ENCODE data around the gene NUP50.

Gene NUP50

GRCh38 chr22:45163451-45164269, at the start of gene NUP50:
Gene NUP50 (plus strand): TSS chr22:45163925. CDS start chr22:45168178, 4,253 bp downstream.
- DNase-seq = peak; percentile 99

GRCh38 chr22:45120440-45120839, 43.3 kb upstream of the NUP50 start:
- no peak for DNase-seq

- DNase-seq = no peak
Observed at GRCh38 chr22:45120931-45121330, 42.8 kb upstream of the NUP50 start.

- no peak for DNase-seq
Observed at GRCh38 chr22:45124176-45124847, 39.4 kb upstream of the NUP50 start.

GRCh38 chr22:45125188-45125587, 38.5 kb upstream of the NUP50 start:
- DNase-seq = no peak

- no peak for DNase-seq
Observed at GRCh38 chr22:45127866-45128265, 35.9 kb upstream of the NUP50 start.

- DNase-seq = peak; percentile 5
Observed at GRCh38 chr22:45129703-45130524, 33.8 kb upstream of the NUP50 start.

- no peak for DNase-seq
Observed at GRCh38 chr22:45130891-45131290, 32.8 kb upstream of the NUP50 start.

- peak; percentile 66 for DNase-seq
Observed at GRCh38 chr22:45131749-45132148, 32.0 kb upstream of the NUP50 start.

GRCh38 chr22:45134313-45134712, 29.4 kb upstream of the NUP50 start:
- no peak for DNase-seq

DNA sequence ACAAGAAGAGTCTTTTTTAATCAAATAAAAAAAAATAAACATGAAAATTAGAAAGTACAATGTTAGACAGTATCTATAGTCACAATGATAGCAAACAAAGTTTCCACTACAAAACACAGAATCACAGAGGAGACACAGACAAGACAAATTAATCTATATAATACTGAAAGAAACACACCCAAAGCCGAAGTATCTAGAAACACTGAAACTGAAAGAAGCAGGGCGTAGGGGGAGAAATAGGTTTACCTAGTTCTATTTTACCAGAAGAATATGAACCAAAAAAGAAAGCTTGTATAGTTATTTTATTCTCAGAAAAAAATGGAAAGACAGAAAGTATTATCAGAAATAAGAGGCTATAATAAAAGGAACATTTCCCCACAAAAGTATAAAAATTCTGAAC, 27.1 kb upstream of the NUP50 start:
- no peak for DNase-seq

DNA sequence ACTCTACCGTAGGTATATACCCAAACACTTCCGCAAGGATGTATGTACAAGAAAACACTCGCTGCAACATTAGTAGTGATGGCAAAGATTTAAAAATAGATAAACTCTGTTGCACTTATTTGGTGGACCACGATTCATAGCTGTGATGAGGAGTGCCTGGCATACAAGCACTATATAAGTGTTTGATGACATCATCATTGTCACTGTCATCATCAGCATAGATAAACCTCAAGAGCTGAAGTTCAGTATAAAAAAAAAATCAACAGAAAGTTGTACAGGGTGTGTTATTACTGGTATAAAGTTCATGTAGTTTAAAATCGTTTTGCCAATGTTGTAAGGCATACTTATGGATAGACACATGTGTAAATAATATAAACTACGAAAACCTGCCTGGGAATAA, 24.0 kb upstream of the NUP50 start:
- DNase-seq = no peak

DNA sequence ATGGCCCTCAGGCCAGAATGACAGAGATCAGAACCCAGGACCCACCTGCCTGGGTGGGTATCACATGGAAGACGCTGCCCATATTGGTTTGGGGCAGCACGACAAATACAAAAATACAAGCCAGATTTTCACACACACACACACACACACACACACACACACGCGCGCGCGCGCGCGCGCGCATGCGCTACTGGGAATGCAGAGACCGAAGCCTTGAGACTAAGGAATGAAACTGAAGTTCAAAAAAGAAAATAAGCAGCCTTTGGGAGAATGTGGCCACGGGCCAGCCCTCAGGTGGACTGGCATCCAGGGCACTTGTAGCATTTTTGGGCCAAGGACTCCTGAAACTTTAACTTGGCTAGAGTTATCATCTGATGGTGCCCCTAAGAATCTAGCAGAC, 21.3 kb upstream of the NUP50 start:
- DNase-seq = no peak

DNA sequence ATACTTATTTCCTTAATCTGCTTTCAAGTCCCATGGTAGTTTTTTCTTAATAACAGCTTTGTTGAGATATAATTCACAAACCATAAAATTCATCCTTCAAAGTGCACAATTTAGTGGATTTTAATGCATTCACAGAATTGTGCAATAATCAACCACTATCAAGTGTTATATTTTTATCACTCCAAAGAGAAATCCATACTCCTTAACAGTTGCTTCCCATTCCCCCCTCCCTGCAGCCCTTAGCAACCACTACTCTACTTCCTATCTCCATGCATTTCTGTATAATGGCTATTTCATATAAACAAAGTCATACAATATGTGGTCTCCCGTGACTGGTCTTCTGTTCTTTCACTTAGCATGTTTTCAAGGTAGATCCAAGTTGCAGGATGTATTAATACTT, 18.8 kb upstream of the NUP50 start:
- DNase-seq = no peak

- DNase-seq = no peak
Observed at GRCh38 chr22:45149671-45150070, 14.1 kb upstream of the NUP50 start.

DNA sequence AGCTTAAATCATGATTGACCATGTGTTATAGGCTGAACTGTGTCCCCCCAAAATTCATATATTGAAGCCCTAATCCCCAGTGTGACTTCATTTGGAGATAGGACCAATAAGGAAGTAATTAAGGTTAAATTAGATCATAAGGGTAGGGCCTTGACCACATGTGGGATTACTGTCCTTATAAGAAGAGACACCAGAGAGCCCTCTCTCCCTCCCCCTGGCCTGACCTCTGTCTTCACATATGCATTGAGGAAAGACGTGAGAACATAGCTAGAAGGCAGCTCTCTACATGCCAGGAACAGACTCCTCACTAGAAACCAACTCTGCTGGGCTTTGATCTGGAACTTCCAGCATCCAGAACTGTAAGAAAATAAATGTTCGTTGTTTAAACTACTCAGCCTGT, 13.6 kb upstream of the NUP50 start:
- no peak for DNase-seq

DNA sequence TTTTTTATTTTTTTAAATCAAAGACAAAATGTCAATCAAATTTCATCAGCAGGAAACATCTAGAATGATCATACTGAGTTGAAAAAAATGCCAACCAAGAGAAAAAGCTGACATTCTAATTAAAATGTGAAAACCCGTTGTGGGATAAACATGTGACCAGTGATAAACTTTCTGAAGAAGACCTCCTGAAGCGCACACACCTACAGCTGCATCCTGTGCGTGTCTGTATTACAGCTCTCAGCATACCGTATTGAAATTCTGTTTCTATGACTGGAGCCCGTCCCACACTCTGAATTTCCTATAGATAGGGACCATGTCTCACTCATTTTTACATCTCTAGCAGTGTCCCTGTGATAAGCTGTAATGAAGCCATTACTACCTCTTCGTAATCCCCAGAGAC, 12.2 kb upstream of the NUP50 start:
- no peak for DNase-seq

GRCh38 chr22:45154383-45154782, 9.3 kb upstream of the NUP50 start:
- DNase-seq = no peak

- DNase-seq = no peak
Observed at GRCh38 chr22:45155050-45155840, 8.5 kb upstream of the NUP50 start.

DNA sequence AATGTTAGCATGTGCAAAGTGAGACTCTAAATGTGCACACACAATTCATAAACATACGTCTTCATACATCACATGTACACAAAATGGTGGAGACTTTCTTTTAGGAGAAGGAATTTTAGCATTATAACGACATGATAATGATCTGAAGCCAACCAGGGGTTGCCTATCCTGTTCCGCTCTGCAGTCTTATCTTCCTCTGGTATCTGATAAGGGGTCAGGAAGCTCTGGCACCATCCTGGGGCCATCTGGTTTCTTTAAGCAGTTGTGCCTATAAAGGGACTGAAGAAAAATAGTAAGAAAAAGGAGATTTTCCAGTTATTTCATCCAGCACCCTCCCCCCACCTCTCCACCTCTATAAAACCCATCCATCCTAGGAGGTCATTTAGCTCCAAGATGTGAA, 5.8 kb upstream of the NUP50 start:
- DNase-seq = peak; percentile 51

GRCh38 chr22:45159652-45160462, 3.9 kb upstream of the NUP50 start:
- peak; percentile 68 for DNase-seq

DNA sequence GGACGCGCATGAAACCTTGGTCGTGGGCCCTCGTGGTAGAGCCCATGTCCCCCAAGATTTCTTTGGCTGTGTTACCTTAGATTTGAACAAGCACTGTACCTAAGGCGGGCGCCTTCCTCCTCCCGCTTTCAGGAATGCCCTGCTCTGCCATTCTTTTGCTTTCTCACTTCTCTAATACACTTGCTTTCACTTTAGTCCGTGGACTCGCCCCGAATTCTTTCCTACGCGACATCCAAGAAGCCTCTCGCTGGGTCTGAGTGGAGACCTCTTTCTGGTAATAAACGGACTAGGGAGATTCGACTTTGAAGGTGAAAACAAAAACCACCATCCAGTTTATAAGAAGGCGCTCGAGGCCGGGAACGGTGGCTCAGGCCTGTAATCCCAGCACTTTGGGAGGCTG, 1.2 kb upstream of the NUP50 start:
- no peak for DNase-seq

Data from hematopoietic multipotent progenitor cell treated with erythropoietin and hydrocortisone succinate and interleukin-3 and kit ligand, for 4 days (in vitro differentiated cells).